Kidney capillary endothelial cell (primary cell): Measurements from ENCODE around the gene ADRA2C.

Experiments used
- DNase-seq: peaks from one replicate; pipeline ENCODE4 v3.0.0-alpha.2; 2018; ENCODE audit warnings: low spot score

The ADRA2C gene

DNA sequence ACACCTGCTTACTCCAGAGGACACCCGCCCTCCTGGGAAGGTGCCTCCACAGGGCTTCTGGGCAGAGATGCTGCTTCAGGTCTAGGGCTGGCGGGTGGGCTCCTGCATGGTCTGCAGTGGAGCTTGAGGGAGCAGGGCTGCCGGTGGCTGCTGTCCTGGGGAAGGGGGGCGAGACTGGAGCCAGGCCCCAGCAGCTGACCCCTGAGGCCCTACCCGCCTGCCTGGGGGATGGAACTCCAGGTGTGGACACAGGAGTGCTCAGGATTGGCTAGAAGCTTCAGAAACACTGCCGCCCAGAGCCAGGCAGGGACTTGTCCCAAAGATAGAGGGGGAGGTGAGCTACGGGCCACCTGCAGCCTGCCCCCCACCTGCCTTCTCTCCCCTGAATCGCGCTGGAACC, 33.0 kb upstream of the ADRA2C start:
- no peak for DNase-seq

DNA sequence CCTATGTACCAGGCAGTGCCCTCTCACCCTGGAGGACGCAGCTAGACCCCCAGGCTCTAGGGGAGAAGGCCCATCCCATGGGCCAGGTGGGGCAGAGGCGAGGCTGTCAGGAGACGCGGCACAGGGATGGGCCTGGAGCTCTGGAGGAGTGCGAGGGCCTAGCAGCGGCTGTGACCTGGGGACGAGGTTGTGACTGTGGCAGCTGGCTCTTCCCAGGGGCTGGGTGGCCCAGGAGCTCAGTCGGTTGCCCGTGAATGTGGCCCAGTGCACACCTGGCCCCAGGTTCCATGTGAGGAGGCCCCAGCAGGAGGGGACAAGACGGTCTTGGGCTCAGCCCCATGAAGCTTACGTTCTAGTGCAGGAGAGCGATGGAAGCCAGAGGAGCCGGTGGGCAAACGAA, 31.0 kb upstream of the ADRA2C start:
- no peak for DNase-seq

DNA sequence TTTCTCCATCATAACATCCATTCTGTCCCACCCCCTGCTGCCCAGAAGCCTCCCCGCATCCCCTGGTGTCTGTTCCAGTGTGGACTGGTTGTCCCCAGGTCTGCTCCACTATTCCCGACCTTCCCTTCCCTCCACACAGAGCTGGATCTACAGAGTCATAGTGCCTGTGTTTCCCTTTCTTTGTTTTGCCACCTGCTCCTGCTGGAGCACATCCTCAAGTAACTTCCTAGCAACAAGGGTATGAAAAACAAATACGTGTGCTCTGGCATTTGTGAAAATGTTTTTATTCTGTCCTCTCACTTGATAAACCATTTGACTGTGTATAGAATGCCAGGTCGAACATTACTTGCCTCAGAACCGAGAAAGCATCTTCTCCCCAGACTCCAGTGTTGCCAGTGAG, 29.9 kb upstream of the ADRA2C start:
- no peak for DNase-seq

DNA sequence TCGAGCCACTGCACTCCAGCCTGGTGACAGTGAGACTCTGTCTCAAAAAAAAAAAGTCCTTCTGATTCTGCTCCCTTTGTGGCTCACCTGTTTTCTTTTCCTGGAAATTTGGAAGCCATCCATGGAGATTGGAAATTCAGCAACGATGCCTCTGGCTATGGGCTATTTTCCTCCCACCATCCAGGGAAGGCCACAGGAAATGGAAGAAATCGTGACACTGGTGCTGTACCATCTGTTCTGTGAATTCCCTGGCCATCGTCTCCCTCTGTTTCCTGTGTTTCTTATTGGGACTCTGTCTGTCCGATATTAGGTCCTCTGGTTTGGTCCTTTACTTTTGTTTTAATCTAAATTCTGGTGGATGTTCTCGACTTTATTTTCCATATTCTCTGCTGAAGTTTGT, 29.4 kb upstream of the ADRA2C start:
- DNase-seq = no peak

DNA sequence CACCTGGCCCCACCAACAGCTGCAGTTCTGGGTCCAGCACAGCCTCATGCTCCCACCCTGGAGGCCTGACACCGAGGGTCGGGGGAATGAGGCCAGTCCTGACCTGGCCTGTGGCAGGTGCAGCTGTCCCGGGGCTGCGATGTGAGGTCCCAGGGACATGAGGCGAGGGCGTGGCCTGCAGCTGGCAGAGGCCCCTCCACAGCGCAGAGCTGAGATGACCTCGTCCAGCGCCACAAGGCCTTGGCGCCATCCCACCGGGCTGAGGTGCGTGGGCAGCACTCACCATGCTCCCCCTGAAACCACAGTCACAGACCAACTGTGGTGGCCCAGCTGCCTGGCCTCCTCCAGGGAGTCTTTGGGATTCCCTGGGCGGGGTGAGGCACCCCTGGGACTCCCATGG, 26.6 kb upstream of the ADRA2C start:
- no peak for DNase-seq

DNA sequence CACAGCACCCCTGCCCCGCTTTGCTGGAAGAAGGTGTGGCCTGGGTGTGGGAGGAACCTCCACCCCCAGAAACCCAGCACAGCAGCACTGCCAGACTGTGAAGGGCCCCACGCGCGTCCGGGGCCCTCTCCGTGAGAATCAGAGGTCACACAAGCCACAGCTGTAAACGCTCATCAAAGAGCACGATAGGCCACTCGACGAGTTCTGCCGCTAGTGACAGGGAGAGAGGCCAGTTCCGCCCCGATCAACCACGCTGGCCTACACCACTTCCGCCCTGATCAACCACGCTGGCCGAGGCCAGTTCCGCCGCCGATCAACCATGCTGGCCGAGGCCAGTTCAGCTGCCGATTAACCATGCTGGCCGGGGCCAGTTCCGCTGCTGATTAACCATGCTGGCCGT, 25.9 kb upstream of the ADRA2C start:
- DNase-seq = no peak

DNA sequence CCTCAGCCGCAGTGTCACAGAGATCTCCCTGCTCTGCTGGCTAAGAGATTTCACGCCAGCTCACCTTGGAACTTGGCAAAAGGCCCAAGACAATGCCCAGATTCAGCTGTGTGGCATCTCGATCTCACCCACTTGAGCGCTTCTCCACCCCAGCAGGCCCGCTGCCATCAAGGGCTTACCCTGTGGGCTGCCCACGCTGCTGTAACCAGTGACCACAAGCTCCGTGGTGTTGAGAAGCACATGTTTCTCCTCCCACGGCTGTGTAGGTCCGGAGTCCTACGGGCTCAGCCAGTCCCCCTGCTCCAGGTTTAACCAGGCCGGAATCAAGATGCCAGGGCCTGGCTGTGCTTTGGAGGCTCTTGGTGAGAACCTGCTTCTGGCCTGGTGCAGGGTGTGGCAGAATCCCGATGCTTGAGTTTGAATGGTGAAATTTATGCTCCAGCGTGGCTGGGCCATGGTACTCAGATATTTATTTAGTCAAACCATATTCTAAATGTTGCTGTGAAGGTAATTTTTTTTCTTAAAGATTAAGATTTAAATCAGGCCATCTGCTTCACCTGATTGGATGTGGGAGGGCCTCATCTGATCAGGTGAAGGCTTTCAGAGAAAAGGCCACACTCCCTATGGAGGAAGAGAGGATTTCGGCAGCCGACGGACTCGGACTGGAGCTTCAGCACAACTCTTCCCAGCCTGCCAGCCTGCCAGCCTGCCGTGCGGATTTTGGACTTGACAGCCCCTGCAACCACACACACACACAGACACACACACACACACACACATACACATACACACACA, 24.8 kb upstream of the ADRA2C start:
- DNase-seq = no peak

DNA sequence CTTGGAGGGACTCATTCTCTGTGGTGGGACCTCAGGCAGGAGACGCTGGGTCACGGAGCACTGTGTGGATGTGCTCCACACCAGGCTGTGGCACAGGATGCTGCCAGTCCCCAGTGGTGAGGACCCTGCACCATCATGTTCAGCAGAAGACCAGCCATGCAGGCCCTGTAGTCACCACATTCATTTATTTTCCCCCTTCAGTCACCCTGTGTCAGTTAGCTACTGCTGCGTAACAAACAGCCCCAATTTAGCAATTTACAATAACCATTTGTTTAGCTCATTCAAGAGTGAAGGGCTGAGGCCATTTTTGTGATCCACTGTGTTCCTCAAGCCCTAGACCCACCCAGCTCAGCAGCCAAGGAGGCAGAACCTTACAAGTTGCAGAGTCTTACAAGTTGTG, 23.6 kb upstream of the ADRA2C start:
- no peak for DNase-seq

DNA sequence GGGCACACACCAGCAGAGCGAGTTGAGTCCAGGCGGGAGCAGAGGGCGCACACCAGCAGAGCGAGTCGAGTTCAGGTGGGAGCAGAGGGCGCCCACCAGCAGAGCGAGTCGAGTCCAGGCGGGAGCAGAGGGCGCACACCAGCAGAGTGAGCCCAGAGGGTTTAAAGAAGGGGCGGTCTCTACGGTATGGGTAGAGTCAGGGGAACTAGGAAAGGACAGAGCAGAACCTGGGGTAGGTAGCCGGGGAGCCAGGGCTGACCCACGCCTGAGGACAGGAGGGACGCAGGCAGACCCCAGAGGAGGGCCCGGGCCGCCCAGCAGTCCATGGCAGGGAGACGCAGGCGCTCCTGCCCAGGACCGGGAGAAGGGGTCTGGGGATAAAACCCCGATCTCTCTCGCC, 22.0 kb upstream of the ADRA2C start:
- DNase-seq = no peak

DNA sequence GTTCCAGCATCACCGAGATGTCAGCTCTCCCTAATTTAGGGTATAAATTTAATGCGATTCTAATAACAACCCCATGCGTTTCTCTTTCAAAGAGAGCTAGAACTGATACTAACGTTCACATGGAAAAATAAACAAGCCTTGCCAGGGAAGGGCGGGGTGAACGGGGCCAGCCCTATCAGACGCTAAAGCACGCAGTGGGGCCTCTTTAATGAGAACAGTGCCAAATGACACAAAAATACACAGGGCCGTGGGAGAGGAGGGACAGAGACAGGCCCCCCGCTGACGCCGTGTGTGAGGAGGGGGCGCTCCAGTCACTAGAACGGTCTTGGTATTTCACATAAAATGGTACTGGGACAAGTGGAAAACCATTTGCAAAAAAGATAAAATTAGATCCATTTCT, 21.3 kb upstream of the ADRA2C start:
- no peak for DNase-seq

DNA sequence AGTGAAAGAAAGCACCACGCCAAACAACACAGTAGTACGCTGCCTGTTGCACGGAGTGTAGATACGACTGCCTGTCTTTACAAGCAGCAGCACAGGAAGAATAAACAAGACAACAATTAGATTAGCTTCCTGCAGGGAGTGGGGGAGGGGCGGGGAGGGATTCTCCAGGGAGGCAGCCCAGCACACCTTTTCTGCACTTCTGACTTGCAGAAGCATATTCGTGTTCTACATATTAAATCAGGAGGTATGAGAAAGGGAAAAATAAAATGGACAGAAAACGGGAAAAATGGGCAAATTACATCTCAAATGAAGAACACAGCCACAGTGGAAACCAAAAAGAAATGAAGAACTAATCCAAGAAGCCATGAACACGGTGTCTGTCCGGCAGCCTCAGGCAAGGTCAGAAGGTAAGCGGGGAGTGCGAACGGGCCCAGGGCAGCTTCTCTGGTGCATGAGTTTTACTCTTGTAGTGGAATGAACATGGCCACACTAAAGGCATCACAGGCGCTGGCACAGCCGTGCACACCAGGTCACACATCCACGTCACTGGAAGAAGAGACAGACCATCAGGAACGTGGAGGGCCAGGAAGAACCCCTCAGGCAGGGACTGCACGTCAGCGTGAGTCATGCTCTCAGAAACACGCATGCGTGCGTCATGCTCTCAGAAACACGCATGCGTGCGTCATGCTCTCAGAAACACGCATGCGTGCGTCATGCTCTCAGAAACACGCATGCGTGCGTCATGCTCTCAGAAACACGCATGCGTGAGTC, 20.1 kb upstream of the ADRA2C start:
- no peak for DNase-seq

DNA sequence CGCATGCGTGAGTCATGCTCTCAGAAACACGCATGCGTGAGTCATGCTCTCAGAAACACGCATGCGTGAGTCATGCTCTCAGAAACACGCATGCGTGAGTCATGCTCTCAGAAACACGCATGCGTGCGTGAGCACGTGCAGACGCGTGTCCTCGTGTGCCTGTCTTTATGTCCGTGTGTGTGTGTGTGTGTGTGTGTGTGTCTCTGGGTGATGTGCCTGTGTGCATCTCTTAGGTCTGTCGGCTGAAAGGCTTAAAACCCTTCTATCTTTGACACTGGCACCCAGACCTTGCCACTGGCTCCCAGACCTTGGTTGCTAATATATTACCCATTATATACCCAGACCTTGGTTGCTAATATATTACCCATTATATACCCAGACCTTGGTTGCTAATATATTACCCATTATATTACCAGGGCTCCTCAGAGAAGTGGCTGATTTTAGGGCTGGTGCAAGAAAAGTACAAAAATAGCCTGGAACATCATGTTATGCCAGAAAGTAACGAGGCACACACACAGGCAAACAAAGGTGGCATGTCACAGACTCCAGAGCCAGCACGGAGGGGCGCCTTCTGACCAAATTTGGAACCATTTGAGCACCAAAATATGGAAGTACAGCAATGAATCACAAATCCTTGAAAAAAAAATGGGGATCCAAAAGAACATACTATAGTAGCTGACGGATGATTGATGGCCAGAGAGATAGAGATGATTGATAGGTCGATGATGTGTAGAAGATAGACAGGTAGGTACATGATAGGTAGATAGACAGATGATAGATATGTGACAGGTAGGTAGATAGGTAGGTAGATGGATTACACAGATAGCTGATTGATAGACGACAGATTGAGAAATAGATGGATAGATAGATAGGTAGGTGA, 19.2 kb upstream of the ADRA2C start:
- no peak for DNase-seq

DNA sequence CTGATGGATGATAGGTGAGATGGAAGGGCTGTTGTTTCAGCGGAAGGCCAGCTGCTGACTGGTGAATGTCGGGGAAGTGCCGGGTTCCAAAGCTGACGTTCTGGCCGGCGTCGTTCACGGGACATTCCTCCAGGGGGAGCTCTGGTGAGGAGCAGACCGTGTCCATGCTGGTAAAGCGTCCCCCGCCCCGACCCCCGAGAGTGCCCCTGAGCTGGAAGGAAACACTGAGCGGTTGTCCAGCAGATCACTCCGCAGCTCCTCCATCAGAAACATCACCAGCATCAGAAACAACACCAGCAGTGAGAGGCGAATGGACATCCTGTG, 18.6 kb upstream of the ADRA2C start:
- no peak for DNase-seq

DNA sequence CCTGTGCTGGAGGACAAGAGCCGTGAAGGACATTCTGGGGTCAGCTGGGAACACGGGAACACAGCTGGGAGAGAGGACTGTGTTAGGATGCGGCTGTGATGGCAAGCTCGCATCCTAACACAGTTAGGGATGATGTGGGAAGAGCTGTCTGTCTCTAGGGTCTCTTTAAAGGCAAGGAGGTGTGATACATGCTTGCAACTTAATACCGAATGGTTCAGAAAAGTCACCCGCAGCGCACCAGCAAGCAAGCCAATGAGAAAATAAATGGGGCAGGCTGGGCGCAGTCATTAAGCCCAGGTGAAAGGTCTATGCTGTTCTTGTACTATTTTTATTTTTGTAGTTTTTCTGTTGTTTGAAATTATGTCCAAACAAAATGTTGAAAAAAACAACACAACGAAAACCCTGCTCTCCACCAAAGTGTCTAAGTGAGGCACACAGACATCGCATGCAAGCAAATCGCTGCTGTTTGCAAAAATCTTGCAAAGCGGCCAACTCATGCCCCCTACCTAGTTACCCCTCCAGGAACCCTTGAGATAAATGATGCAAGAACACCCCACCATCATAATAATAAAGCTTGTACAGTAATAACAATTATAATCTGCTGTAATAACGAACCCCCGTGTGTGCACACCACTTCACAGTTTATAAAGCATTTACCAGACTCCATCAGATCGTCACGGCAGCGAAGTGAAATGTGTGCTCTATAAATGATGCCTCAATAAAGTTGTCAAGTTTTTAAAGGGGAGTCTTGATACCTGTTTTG, 17.9 kb upstream of the ADRA2C start:
- no peak for DNase-seq

DNA sequence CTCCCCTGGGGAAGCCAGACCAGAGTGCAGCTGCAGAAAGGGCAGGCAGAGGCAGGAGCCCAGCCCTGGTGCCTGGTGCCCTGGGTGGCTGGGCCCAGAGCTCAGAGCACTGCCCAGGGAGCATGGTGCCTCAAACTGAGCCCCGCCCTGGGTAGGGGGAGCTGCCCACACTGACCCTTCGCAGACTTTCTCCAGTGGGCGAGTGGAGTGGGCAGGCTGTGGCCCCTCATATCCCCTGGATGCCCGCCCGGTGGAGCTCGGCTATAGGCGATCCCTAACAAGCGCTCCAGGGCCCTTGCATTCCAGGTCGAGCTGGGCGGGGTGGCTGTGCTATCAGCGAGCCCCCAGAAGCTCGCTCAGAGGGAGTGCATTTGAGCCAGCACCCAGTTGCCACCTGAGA, 17.1 kb upstream of the ADRA2C start:
- DNase-seq = no peak

DNA sequence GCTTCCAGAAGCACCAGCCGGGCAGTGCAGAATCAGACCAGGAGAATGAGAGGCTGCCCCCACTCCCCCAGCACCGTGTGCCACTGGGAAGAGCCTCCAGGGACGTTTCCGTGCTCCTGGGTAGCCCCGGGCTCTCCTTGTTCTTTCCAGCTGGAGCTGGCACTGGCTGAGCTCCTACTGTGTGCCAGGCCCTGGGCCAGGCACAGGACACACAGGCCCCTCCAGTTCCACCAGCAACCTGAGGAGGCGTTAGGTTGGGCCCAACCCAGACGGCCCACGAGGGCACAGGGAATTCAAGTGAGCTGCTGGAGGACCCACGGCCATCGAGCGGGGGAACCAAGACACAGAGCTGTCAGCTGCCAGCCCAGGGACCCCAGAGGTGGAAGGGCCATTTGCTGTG, 15.9 kb upstream of the ADRA2C start:
- no peak for DNase-seq

DNA sequence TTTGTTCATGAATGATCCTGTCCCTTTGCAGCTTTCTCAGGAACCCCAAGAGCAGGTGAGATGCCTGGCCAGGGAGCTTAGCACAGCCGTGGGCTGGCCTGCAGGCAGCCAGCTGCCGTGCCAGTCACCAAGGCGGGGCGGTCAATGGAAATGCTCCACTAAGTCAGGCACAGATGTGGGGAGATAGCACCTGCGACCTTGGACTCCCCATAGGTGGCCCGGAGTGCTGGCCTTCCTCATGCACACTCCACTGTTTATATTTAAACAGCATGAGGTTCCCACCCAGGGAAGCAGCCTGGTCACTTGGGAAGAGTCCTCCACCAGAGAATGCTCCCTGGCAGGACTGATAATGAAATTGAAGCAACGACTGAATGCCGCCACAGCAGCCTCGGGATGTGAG, 14.2 kb upstream of the ADRA2C start:
- DNase-seq = no peak

DNA sequence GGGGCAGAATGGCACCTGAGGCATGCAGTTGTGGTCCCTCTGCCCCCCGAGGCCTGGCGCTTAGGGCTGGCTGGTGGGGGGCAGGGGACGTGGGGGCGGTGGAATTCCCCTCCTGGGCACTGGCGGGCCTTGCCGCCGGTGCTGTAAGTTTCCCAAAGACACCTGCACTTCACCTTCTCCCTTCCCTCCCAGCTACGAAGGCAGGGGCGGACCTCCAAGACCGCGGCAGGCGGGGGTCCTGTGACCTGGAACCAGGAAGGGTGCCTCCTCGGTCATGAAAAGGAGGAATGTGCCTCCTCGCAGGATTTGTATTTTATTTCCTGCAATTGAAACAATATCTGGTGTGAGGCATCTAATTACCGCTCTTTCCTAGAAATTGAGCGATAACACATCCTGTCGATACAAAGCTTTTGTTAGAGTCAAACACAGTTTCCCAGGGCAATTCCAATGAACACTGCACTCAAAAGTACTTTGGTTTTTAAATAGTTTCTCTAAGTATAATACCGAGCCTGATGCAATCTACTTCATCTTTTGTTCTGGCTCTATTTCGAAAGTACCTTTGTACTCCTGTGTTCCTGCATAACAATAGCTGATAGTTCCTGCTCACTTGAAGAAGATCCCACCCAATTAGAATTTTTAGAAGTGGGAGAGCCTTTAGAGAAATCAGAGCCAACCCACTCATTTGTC, 12.3 kb upstream of the ADRA2C start:
- no peak for DNase-seq

DNA sequence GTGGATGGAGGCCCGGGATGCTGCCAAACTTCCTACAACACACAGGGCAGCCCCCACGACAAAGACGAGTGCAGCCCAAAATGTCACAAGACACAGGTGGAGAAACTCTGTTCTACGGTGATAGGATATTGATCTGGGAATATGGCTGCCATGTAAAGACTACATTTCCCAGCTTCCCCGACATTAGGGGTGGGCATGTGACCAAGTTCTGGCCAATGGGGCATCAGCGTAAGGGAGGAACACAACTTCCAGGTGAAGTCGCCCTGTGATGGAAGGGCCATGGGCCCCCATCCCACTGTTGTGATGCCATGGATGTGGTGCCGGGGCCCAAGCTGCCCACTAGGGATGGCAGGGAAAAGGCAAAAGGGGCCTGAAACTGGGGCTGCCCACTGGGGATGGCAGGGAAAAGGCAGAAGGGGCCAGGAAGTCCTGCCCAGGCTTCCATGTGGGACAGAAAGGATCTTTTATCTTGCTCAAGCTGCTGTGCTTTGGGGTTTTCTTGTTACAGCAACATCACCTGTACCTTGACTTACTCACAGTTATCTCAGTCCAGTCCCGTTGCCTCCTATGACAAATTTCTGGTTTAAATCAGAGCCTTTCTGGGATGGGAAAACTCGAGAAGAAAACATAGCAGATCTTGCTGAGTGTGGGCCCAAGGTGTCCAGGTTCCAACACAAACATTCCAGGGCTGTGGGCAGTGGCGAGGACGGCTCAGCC, 9.7 kb upstream of the ADRA2C start:
- DNase-seq = no peak

DNA sequence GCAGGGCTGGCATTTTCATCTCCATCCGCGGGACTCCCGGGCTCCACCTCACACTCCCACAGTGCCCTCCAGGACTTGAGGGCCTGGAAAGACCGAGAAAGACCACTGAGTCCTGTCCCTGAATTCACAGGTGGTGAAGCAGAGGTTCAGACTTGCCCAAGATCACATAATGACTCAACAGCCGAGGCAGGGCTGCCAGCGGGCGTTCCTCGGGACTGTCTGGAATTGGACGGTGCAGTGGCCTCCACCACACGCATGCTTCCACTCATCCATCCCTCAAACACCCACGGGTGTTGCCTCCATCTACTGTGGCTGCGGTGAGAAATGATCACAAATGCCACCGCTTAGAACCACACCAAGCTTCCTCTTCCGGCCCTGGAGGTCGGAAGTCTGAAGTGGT, 6.9 kb upstream of the ADRA2C start:
- no peak for DNase-seq

DNA sequence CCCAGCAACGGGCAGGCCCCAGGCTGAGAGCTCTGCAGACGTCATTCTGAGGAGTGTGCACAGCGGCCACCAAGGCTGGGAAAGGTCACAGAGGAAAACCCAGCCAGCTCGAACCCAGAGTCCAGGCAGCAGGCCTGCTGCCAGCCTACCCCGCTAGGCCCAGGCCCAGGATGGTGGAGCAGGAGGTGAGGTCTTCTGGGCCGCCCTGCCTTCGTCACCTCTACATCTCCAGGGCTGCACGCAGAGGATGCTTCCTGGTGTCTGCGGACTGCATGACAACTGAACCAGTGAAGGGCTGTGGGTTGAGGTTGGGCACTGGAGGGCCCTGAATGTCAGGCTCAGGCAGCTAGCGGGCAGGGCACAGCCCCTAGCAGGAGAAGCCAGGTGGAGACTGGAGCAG, 5.8 kb upstream of the ADRA2C start:
- no peak for DNase-seq
